Peyer's patch (tissue), 4 donors: ENCODE measurements around the gene LYSET.

ENCODE experiments used
- POLR2A ChIP-seq, 2 donors: fragments of 450-650 bp; IDR thresholded peaks; one replicate each; pipeline ENCODE4 v1.5.1; 2017; ENCODE audit warnings: antibody characterized with exemption in 2 of 2, mild to moderate bottlenecking in 2 of 2, moderate library complexity in 2 of 2
- TF ChIP-seq, protein P1 (sequence below), 6 experiments: fragments of 450-650 bp in 4 of 6; fragments of 200-600 bp in 2 of 6; sonication (generic) in 1 of 6; IDR thresholded peaks; one replicate each; pipeline ENCODE4 v1.5.1; 2017 to 2019; ENCODE audit warnings: antibody characterized with exemption in 6 of 6, mild to moderate bottlenecking in 3 of 6, moderate library complexity in 1 of 6

DNA sequence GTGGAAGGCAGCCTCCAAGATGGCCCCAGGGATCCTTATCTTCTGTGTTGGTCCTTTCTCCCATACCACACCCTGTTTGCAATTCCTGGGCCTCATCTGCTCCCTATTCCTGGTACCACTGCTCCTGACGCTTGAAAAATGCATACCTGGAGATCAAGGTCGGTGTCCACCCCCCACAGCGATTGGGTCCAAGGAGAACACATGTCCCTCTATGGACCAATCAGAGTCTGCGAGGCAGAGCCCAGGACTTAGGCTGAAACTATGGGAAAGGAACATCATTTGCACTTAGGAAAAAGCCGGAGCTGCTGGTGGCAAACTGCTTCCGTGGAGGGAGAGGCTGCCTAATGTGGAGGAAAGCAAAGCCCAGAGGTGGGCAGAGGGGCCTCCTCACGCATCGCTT, 36.1 kb upstream of the LYSET start:
- TF ChIP-seq, protein P1, sequence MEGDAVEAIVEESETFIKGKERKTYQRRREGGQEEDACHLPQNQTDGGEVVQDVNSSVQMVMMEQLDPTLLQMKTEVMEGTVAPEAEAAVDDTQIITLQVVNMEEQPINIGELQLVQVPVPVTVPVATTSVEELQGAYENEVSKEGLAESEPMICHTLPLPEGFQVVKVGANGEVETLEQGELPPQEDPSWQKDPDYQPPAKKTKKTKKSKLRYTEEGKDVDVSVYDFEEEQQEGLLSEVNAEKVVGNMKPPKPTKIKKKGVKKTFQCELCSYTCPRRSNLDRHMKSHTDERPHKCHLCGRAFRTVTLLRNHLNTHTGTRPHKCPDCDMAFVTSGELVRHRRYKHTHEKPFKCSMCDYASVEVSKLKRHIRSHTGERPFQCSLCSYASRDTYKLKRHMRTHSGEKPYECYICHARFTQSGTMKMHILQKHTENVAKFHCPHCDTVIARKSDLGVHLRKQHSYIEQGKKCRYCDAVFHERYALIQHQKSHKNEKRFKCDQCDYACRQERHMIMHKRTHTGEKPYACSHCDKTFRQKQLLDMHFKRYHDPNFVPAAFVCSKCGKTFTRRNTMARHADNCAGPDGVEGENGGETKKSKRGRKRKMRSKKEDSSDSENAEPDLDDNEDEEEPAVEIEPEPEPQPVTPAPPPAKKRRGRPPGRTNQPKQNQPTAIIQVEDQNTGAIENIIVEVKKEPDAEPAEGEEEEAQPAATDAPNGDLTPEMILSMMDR (IDR thresholded peaks at IDR 0.05): no peak
- TF ChIP-seq POLR2A (IDR thresholded peaks at IDR 0.05): no peak
